HG03039 (cell line): ENCODE results near the gene COL27A1.

Experiments used
- ATAC-seq: cut with Tn5 transposase; IDR thresholded peaks from one replicate; pipeline ENCODE4 v1.9.1; 2021; ENCODE audit warnings: mild to moderate bottlenecking, moderate library complexity; ENCODE audit not compliant: unreplicated experiment

Gene COL27A1

DNA sequence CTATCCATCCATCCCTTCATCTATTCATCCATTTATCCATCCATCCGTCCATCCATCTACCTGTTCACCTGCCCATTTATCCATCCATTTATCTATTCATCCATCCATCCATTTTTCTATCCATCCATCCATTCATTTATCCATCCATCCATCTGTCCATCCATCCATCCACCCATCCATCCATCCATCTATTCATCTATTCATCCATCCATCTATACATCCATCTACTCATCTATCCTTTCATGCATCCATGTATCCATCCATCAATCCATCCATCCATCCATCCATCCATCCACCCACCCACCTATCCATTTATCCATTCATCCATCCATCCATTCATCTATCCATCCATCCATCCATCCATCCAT, 10.8 kb downstream of the COL27A1 start:
- no peak for ATAC-seq

DNA sequence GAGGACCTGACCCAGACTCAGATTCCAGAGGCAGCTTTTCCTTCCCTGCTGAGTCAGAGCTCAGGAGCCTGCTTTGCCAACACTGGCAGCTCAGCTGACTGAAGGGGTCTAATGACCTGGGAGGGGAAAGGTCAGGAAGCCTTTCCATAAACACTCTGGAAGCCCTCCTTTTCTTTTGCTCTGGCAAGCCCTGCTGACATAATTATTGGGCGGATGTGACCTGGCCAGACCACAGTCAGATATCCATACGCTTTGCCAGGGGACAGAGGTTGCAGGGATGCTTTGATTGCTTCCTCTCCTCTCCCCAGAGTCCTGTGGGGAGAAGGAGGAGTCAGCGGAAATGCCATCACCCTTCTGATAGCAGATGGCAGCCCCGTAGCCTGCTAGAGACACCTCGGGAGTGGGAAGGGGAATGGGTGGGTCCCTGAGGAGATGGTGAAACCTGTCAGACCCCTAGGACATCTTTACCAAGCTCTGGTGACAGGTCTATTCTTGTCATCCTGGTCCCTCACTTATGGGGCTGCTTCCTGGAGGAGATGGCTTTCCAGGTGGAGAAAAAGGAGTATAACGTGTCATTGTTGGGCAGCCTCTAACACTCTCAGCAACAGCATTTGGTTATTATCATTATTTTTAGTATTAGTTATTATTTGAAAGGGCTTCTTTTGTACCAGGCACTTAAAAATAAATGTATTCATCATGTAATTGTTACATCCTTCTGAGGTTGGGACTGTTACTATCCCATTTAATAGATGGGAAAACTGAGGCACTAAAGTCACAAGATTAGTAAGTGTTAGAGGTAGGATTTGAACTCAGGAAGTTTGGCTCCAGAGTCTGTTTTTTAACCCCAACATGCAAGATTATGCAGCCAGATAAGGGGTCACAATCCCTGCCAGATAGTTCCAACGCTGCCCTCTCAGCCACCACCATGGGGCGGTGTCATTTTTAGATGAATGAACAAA, 11.6 kb downstream of the COL27A1 start:
- no peak for ATAC-seq

DNA sequence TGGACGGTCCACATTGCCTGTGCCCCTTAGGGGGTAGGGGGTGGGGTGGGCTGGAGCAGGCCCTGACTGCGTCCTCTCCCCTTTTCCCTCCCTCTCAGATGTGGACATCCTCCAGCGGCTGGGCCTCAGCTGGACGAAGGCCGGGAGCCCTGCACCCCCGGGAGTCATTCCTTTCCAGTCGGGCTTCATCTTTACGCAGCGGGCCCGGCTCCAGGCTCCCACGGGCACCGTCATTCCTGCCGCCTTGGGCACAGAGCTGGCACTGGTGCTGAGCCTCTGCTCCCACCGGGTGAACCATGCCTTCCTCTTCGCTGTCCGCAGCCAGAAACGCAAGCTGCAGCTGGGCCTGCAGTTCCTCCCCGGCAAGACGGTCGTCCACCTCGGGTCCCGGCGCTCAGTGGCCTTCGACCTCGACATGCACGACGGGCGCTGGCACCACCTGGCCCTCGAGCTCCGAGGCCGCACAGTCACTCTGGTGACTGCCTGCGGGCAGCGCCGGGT, 12.3 kb downstream of the COL27A1 start:
- no peak for ATAC-seq

DNA sequence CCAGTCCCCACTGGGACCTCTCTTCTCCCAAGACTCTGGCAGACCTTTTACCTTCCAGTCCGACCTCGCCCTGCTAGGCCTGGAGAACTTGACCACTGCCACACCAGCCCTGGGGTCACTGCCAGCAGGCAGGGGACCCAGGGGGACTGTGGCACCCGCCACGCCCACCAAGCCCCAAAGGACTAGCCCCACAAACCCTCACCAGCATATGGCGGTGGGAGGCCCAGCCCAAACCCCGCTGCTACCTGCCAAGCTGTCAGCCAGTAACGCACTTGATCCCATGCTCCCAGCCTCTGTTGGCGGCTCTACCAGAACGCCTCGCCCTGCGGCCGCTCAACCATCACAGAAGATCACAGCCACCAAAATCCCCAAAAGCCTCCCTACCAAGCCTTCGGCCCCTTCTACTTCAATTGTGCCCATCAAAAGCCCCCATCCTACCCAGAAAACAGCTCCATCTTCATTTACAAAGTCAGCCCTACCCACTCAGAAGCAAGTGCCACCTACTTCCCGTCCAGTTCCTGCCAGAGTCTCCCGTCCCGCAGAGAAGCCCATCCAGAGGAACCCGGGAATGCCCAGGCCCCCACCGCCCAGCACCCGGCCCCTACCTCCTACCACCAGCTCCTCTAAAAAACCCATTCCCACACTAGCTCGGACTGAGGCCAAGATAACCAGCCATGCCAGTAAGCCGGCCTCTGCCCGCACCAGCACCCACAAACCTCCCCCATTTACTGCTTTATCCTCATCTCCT, 13.1 kb downstream of the COL27A1 start:
- ATAC-seq = no peak

DNA sequence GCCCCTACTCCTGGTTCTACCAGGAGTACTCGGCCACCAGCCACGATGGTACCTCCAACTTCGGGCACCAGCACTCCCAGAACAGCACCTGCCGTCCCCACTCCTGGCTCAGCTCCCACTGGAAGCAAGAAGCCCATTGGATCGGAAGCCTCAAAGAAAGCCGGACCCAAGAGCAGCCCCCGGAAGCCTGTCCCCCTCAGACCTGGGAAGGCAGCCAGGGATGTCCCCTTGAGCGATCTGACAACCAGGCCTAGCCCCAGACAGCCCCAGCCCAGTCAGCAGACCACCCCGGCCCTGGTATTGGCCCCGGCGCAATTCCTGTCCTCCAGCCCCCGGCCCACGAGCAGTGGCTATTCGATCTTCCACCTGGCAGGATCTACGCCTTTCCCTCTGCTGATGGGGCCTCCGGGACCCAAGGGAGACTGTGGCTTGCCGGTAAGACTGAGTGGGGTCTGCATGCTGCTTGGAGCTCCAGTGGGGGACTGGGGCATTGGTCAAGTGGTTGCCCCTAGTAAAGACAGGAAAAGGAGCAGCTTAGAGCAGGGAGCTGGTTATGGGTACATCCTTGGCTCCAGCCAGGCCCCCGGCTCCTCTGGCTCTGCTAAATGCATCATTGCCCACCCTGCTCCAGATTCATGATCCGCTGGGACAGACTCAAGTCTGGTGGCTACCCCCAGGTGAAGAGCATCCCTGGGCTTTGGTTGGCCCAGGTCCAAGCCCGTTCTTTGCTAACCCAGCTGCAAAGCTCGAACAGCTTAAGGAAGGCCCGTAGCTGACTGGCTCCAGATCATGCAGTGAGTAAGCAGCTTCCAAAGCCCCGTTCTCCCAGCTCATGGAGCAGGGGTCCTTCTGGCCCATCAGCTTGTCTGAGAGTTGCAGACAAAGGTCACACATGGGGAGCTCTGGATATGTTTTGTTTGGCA, 14.0 kb downstream of the COL27A1 start:
- no peak for ATAC-seq

DNA sequence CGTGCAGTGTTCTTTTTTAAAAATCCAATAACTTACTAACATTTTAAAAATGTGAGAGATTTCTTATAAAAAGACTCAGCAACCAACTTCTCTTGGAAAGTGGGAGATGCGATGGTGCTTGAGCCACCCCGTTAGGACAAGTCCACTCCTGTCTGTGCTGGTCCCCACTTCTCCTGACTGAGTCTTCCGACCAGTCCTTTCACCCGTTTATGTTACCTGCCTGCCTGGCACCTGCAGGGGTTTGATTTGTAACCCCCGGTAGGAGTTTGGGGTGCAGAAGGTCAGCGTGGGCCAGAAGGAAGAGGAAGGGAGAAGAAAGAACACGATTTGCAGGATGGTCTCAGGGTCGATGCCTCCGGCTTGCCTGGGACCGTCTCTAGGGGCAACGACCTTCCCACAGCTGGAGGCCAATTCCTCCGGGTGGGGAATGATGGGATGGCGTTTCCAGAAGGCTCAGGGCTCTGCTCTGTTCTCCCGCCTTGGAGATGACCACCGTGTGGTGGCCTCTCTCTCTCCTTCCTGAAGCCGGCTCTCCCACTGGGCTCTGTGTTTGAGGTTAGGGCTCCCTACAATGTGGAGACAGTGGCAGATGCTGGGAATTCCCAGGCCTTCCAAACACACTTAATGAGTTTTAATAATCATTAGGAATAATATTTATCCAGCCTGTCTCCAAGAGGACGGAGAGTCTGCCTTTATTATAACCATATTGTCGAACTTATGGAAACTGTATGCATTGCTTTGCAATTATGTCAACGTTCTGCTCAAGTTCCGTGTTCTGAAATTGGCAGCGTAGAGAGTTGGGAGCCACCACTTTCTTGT, 14.8 kb downstream of the COL27A1 start:
- ATAC-seq = no peak

DNA sequence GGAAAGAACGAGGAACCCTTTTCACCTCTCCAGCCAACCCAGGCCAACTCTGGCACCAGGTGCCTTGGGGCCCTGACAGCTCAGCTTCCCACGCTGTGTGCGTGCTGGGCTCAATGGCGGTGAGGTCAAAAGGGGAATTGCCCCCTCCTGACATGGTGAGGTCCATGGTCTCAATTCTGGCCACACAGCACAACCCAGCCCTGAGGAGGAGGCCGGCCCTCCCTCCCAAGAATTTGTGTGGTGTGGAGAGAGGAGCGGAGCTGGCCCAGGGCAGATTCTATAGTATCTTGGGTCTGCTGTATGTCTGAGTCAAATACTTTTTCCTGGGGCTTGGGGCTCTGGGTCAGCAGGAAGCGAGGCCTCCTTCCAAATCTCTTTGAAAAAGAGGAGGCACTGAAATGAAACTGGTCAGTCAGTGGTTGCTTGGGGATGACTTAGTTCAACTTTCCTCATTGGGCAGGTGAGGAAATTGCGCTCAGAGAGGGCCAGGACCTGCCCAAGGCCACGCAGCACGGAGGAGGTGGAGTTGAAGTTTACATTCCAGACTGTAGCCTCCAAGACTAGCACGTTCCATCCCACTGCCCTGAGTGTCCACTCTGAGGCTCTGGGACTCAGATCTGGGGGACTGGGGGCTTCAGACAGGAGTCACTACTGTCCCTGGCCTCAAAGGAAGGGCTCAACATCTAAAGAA, 15.6 kb downstream of the COL27A1 start:
- no peak for ATAC-seq

DNA sequence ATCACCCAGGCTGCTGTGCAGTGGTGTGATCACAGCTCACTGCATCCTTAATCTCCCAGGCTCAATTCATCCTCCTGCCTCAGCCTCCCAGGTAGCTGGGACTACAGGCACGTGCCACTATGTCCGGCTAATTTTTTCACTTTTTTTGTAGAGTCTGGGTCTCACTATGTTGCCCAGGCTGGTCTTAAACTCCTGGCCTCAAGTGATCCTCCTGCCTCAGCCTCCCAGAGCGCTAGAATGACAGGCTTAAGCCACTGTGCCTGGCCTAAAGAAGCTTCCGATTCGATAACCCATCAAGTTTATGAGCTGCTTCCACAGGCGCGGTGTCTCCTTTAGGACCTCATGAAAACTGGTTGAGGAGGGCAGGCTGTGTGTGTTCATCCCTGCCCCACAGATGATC, 16.2 kb downstream of the COL27A1 start:
- ATAC-seq = no peak

DNA sequence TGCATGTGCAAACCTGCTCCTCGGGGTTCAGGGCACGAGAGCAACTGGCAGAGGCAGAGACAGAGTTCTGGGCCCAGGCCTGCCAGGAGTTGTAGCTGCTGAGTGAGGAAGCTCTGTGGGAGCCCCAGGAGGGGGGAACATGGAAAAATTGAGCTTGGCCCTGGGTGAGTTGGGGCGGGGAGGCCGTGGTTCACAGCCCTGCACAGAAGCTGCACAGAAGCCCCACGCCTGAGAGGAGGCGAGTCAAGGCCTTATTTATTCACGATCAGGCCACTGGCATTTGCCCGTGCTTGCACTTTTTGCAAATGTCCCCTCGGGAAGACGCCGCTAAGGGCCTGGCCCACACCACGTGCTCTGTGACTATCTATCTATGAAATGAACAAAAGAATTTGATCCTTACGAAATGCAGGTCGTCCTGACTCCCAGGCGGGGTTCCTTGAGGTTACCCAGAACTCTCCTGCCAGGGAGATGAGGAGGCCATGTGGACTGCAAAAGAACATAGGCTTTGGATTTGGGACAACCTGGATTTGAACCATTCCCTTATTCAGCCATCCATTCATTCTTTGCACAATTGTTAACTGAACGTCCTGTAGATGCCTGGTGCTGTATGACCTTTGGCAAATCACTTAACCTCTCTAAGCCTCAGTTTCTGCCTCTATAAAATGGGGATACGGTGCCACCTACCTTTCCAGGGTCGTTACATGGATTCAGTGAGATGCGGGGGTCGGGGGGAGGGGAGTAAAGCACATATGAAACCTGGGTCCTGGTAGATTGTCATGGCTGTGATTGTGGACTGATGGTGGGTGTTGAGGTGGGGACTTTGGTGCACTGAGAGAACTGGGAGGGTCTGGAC, 17.9 kb downstream of the COL27A1 start:
- no peak for ATAC-seq

DNA sequence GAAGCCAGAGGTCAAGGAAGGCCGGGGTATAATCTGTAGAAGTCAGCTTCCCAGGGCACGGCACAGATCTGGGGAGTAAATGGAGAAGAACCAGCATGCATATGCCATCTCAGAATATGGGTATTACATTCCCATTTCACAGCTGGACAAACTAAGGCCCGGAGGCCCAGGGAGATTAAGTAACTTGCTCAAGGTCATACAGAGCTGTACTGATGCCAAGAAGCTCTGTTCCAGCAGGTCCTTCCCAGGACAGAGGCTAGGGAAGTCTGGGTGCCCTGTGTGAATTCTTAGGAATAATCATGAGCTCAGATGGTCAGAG, 19.2 kb downstream of the COL27A1 start:
- ATAC-seq = no peak

DNA sequence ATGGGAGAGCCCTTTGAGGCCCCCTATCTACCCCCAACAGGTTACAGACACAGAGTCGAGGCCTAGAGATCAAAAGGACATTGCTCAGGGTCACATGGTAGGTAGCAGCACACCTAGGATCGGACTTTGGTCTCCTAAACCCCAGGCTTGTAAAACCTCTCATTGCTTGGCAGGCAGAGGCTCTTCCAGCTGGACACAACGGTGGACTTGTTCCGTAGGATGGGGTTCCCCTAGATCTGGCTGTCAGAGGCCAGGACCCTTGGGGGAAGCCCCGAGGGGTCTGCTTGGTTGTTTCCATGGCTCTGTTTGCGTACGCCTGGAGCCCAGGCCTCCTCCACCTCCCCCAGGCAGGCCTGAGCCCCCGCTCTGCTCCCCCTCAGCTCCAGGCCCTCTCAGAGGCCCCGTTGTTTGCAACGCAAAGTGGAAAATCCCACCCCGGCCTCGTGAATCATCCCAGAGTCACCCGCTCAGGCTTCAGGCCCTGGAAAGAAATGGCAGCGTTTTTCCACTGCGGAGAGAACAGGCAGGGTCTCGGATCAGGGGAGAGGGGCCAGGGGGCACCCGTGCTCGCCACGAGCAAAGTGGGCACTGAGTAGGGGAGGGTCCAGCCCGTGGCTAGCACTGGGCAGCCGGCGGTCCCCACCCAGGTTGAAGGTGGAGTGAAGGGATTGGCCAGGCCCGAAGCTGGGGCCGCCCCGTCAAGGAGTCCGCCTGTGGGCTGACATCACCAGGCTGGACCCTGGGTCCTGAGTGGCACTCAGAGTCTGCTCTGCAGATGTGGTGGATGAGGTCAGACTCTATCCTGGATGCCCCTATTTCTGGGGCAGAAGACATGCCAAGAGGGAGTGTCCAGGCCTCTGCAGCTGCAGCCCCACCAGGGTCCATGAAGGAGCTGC, 19.8 kb downstream of the COL27A1 start:
- ATAC-seq = no peak

DNA sequence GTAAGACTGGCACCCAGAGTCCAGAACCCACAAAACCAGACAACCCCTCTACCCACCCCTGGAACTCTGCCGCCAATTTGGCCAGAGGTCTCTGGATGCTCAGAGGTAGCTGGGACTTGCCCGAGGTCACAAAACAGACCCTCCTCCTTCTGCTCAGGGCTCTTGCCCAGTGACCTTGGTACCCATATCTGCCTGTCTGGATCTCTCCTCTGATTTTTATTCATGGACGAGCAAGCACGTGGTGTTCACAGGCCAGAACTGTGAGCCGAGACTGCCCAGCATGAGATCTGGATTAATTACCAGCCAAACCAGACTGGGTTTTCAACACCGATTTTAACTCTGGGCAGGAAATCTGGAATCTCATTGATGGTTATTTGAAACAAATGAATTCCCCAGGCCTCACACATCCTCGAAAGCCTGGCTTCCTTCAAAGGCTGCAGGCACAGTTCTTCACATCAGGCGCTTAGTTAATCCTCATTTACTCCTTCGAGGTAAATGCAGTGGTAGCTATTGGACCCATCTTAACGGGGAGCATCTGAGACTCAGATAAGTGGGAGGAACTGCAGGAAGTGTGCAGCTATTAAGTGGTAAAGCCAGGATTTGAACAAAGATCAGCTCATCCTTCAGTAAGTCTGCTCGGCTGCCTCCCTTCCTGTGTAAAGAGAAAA, 21.4 kb downstream of the COL27A1 start:
- no peak for ATAC-seq

DNA sequence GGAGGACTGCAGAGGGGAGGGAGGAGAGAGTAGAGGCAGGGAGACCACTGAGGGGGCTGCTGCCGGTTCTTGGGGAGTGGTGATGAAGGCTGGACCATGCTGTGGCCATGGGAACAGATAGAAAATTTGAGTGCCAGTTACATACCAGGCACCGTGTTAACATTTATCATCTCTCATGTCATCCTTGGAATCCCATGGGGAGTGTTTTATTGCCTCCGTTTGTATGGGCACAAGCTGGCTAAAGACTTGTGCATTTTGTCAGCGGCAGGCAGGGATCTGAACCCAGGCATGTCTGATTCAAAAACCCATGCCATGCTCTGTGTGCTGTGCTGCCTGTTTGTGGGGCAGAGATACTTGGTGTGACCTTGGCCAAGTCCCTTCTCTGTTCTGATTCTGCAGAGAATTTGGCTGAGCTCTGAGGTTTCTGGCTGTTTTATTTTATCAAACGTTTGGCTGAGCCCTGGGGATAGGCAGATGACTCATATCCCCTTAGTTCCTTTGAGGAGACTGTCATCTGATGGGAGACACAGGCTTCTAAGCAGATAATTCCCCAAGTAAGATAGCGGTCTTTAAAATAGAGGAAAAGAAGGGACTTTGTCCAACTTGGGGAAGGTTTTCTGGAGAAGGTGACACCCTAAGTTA, 22.2 kb downstream of the COL27A1 start:
- no peak for ATAC-seq

DNA sequence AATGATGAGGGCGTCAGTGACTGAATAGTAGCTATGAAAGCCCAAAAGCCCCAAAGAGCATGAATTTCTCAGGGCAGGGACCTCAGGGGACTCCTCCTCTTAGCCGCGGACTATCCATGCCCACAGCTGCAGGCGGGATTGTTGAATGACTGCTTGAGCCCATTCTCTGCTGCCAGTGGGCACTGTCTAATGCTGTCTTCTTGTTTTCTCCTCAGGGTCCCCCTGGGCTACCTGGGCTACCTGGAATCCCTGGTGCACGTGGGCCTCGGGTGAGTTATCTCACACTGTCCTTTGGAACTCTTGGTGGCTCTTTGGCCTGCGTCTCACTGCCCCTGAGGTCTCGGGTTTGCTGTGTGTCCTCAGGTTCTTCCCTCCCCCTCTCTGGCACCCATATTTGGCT, 22.7 kb downstream of the COL27A1 start:
- no peak for ATAC-seq

DNA sequence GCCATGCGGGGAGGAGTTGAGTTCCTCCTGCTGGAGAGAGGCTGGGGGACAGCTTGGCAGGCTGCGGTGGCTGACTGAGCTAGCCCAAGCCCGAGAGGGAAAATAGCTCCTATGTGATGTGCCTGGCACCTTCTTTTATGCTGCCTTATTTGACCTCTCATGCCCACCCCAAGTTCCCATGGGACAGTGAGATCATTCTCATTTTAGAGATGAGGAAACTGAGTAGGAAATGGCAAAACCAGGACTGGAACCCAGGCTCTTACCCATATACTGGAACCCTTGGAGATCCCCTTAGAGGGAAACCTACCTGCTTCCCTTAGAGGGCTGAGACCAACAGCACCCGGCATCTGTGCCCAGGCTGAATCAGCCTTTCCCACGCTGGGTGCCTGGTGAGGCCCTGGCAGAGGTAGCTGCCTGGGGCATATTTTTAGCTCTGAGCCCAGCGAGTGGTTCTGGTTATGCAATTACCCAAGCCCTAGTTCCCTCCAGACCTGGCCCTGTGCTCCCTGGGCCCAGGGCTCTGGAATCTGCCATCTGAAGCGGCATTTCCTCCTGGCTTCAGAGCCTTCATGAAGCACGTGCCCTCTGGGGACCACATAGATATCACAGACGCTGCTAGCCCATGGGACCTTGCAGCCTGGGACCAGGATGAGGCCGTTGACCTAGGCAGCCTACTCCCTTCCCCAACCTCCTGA, 23.6 kb downstream of the COL27A1 start:
- no peak for ATAC-seq

DNA sequence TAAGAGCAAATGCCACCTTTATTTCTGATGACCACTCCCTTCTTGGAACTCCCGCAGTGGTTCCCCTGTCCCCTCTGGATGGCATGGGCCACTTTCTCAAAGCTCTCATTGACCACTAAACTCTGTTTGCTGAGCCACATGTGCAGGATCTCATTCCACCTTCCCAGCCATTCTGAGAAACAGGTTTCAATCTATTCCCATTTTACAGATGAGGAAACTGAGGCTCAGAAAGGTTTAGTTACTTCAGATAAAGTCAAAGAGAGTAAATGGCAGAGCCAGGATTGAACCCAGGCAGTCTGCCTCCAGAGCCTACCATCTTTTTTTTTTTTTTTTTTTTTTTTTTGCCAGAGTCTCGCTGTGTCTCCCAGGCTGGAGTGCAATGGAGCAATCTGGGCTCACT, 24.2 kb downstream of the COL27A1 start:
- no peak for ATAC-seq
